ENCODE data around the gene INCENP.

The INCENP gene

DNA sequence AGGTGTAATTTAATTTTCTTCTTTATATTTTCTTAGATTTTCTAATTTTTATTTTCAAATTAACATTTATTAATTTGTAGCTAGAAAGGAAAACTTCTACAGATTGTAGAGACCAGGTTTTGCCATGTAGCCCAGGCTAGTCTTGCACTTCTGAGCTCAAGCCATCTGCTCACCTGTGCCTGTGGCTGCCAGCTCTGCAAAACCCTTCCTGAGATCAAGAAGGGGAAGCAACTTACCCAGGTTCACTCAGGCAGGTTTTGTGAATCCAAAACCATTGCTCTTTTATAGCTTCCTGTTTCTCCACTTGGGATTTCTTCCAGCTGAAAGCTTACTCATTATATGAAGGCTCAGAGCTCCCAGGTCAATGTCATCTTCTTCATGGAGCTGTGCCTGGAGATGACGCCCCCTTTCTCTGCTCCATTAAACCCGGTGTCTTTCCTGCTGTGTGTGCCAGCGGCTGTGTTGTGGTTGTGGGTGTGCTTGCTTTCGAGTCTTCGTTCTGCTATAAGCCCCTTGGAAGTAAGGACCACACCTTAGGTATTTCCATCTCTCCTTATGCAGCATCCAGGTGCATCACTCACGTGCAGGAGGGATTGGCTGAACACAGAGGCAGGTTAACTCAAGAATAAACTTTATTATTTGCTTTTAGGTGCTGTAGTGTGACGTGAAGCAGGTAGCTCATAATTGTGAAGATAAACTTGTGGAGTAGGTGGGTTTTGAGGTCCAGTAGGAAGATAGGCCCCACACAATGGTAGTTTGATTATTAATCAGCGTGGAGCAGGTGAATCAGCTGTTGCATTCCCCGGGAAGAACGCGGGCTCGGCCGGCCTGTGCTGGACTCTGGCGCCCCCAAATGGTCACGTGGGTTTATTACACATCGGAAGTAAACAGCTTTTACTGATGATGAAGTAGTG lies 42.2 kb upstream of the INCENP start (continued):
- no peak for TF ChIP-seq GLI2 (tag by site-specific recombination; IDR thresholded peaks at IDR 0.05; ENCODE audit: borderline replicate concordance, low read depth)
- TF ChIP-seq ZEB2 (tag by site-specific recombination; IDR thresholded peaks at IDR 0.05) = peak; percentile 82
- no peak for TF ChIP-seq ZNF776 (tag by site-specific recombination; IDR thresholded peaks at IDR 0.05; ENCODE audit: borderline replicate concordance)
- no peak for TF ChIP-seq ZNF521 (tag by site-specific recombination; IDR thresholded peaks at IDR 0.05)
- no peak for TF ChIP-seq HOXC10 (CRISPR knock-in tag; IDR thresholded peaks at IDR 0.05)
- TF ChIP-seq ZNF214 (tag by site-specific recombination; IDR thresholded peaks at IDR 0.05; ENCODE audit: borderline replicate concordance) = no peak
- peak; percentile 83 for TF ChIP-seq ZNF654 (tag by site-specific recombination; IDR thresholded peaks at IDR 0.05; ENCODE audit: low read depth)
- TF ChIP-seq, protein P1, sequence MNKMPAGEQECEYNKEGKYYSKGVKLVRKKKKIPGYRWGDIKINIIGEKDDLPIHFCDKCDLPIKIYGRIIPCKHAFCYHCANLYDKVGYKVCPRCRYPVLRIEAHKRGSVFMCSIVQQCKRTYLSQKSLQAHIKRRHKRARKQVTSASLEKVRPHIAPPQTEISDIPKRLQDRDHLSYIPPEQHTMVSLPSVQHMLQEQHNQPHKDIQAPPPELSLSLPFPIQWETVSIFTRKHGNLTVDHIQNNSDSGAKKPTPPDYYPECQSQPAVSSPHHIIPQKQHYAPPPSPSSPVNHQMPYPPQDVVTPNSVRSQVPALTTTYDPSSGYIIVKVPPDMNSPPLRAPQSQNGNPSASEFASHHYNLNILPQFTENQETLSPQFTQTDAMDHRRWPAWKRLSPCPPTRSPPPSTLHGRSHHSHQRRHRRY (tag by site-specific recombination; IDR thresholded peaks at IDR 0.05) = no peak
- TF ChIP-seq ZNF175 (tag by site-specific recombination; IDR thresholded peaks at IDR 0.05) = no peak
- TF ChIP-seq ZNF701 (tag by site-specific recombination; IDR thresholded peaks at IDR 0.05) = no peak
- TF ChIP-seq SCRT1 (tag by site-specific recombination; IDR thresholded peaks at IDR 0.05; ENCODE audit: borderline replicate concordance) = peak; percentile 98
- TF ChIP-seq GLI4 (tag by site-specific recombination; IDR thresholded peaks at IDR 0.05) = no peak
- peak; percentile 68; the same call in 1 of the 2 replicates for TF ChIP-seq ZNF394 (tag by site-specific recombination; IDR thresholded peaks at IDR 0.05; ENCODE audit: borderline replicate concordance)
- 0 out of 2 replicates have a peak, but pooled peaks have one; percentile 45 for TF ChIP-seq ZNF660 (tag by site-specific recombination; IDR thresholded peaks at IDR 0.05)
- no peak for TF ChIP-seq ZNF174 (tag by site-specific recombination; IDR thresholded peaks at IDR 0.05)
- TF ChIP-seq ZNF677 (tag by site-specific recombination; IDR thresholded peaks at IDR 0.05) = no peak
- TF ChIP-seq, protein P2, sequence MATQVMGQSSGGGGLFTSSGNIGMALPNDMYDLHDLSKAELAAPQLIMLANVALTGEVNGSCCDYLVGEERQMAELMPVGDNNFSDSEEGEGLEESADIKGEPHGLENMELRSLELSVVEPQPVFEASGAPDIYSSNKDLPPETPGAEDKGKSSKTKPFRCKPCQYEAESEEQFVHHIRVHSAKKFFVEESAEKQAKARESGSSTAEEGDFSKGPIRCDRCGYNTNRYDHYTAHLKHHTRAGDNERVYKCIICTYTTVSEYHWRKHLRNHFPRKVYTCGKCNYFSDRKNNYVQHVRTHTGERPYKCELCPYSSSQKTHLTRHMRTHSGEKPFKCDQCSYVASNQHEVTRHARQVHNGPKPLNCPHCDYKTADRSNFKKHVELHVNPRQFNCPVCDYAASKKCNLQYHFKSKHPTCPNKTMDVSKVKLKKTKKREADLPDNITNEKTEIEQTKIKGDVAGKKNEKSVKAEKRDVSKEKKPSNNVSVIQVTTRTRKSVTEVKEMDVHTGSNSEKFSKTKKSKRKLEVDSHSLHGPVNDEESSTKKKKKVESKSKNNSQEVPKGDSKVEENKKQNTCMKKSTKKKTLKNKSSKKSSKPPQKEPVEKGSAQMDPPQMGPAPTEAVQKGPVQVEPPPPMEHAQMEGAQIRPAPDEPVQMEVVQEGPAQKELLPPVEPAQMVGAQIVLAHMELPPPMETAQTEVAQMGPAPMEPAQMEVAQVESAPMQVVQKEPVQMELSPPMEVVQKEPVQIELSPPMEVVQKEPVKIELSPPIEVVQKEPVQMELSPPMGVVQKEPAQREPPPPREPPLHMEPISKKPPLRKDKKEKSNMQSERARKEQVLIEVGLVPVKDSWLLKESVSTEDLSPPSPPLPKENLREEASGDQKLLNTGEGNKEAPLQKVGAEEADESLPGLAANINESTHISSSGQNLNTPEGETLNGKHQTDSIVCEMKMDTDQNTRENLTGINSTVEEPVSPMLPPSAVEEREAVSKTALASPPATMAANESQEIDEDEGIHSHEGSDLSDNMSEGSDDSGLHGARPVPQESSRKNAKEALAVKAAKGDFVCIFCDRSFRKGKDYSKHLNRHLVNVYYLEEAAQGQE (tag by site-specific recombination; IDR thresholded peaks at IDR 0.05) = no peak
- no peak for TF ChIP-seq ZNF76 (tag by site-specific recombination; IDR thresholded peaks at IDR 0.05; ENCODE audit: borderline replicate concordance, low read depth)
- TF ChIP-seq, protein P3, sequence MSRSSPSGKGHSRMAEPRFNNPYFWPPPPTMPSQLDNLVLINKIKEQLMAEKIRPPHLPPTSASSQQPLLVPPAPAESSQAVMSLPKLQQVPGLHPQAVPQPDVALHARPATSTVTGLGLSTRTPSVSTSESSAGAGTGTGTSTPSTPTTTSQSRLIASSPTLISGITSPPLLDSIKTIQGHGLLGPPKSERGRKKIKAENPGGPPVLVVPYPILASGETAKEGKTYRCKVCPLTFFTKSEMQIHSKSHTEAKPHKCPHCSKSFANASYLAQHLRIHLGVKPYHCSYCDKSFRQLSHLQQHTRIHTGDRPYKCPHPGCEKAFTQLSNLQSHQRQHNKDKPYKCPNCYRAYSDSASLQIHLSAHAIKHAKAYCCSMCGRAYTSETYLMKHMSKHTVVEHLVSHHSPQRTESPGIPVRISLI (tag by site-specific recombination; IDR thresholded peaks at IDR 0.05) = no peak
- no peak for TF ChIP-seq ZNF423 (tag by site-specific recombination; IDR thresholded peaks at IDR 0.05)
- TF ChIP-seq, protein P4, sequence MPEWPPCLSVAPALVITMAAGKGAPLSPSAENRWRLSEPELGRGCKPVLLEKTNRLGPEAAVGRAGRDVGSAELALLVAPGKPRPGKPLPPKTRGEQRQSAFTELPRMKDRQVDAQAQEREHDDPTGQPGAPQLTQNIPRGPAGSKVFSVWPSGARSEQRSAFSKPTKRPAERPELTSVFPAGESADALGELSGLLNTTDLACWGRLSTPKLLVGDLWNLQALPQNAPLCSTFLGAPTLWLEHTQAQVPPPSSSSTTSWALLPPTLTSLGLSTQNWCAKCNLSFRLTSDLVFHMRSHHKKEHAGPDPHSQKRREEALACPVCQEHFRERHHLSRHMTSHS (tag by site-specific recombination; IDR thresholded peaks at IDR 0.05) = no peak
- TF ChIP-seq ZNF670 (tag by site-specific recombination; IDR thresholded peaks at IDR 0.05; ENCODE audit: low read depth) = no peak
- no peak for TF ChIP-seq ZSCAN16 (tag by site-specific recombination; IDR thresholded peaks at IDR 0.05)
- peak; percentile 34; the same call in 1 of the 2 replicates for TF ChIP-seq ZNF501 (tag by site-specific recombination; IDR thresholded peaks at IDR 0.05)
- TF ChIP-seq, protein P5, sequence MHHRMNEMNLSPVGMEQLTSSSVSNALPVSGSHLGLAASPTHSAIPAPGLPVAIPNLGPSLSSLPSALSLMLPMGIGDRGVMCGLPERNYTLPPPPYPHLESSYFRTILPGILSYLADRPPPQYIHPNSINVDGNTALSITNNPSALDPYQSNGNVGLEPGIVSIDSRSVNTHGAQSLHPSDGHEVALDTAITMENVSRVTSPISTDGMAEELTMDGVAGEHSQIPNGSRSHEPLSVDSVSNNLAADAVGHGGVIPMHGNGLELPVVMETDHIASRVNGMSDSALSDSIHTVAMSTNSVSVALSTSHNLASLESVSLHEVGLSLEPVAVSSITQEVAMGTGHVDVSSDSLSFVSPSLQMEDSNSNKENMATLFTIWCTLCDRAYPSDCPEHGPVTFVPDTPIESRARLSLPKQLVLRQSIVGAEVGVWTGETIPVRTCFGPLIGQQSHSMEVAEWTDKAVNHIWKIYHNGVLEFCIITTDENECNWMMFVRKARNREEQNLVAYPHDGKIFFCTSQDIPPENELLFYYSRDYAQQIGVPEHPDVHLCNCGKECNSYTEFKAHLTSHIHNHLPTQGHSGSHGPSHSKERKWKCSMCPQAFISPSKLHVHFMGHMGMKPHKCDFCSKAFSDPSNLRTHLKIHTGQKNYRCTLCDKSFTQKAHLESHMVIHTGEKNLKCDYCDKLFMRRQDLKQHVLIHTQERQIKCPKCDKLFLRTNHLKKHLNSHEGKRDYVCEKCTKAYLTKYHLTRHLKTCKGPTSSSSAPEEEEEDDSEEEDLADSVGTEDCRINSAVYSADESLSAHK (tag by site-specific recombination; IDR thresholded peaks at IDR 0.05) = no peak
- no peak for TF ChIP-seq KLF9 (tag by site-specific recombination; IDR thresholded peaks at IDR 0.05; ENCODE audit: low read depth)
- no peak for TF ChIP-seq ZBTB48 (tag by site-specific recombination; IDR thresholded peaks at IDR 0.05)
- TF ChIP-seq ZNF621 (tag by site-specific recombination; IDR thresholded peaks at IDR 0.05) = no peak
- TF ChIP-seq ZNF48 (tag by site-specific recombination; IDR thresholded peaks at IDR 0.05) = no peak
- no peak for TF ChIP-seq ZNF843 (tag by site-specific recombination; IDR thresholded peaks at IDR 0.05)
- TF ChIP-seq ZNF274 (IDR thresholded peaks at IDR 0.05; ENCODE audit: low read length) = no peak
- TF ChIP-seq ZNF274 (tag by site-specific recombination; IDR thresholded peaks at IDR 0.05; ENCODE audit: borderline replicate concordance) = no peak
